ENCODE data around the gene FBXO46. TPM values are rescaled to one million over a fixed set of nuclear protein-coding genes. Genes with fewer than 3 reads are reported as not detected.

FBXO46 gene
- total and polyA plus RNA-seq, 10 of the 15 experiments (the other 5 are each of a cell fraction or from before 2014, with no cell fraction given) = 2.5 to 61.5 (median 13.7) TPM

- TF ChIP-seq POU2F2 (IDR thresholded peaks at IDR 0.05; ENCODE audit: borderline replicate concordance, low read depth, low read length) (no peak), SPI1 (IDR thresholded peaks at IDR 0.05; ENCODE audit: borderline replicate concordance, insufficient read depth, low read depth, low read length) (no peak), ELK1 (IDR thresholded peaks at IDR 0.05; ENCODE audit: low read depth, low read length) (no peak)
These were observed 32.4 kb upstream of the FBXO46 start (continued) for GRCh38 chr19:45762870-45763631.

- no peak for ATAC-seq
- intact Hi-C loops (cut with micrococcal nuclease; ENCODE audit: unreplicated experiment) = no loop called here
- Histone ChIP-seq H2AFZ (ENCODE audit: control insufficient read depth, low read depth, low read length) (no peak overlapping the region), H3K27ac (ENCODE audit: control insufficient read depth, insufficient read depth) (no peak overlapping the region), H3K9ac (ENCODE audit: control insufficient read depth, insufficient read depth, low read length) (no peak overlapping the region), H3K4me3 (no peak overlapping the region), H4K20me1 (ENCODE audit: control insufficient read depth, insufficient read depth) (no peaks in the 10 kb centered on the region), H3K36me3 (ENCODE audit: control insufficient read depth in 2 of 2, insufficient read depth in 2 of 2, low read length in 1 of 2) (no peaks in the 10 kb centered on the region), H3K27me3 (replicated peaks in 1 of 2; ENCODE audit: control insufficient read depth in 2 of 2, insufficient read depth in 2 of 2, low read length in 1 of 2) (no peaks in the 10 kb centered on the region), H3K4me1 (ENCODE audit: control insufficient read depth, insufficient read depth, low read length) (no peaks in the 10 kb centered on the region), H3K79me2 (ENCODE audit: control insufficient read depth, insufficient read depth, low read length) (no peaks in the 10 kb centered on the region), H3K4me2 (ENCODE audit: control insufficient read depth, insufficient read depth) (no peak overlapping the region), H3K9me3 (replicated peaks; ENCODE audit: control insufficient read depth, insufficient read depth, low read length) (no peaks in the 10 kb centered on the region)
- in situ Hi-C loops (cut with MboI) = no loop called here
- ChIA-PET POLR2A (interaction anchor here (0.6 kb wide), 1 partner anchor 18 kb away, joined by 4 read pairs; no protein-coding TSS in a partner anchor), CTCF (interaction anchor here (0.6 to 1.8 kb wide), 2 partner anchors 7 to 36 kb away, joined by 4 to 7 read pairs; partner anchors contain the start of gene SIX5), RAD21 (ENCODE audit: unreplicated experiment) (no interaction called here), SMC1A (ENCODE audit: uncharacterized antibody, unreplicated experiment) (no interaction called here)
- no peak for TF ChIP-seq POLR2AphosphoS2 (IDR thresholded peaks at IDR 0.05; ENCODE audit: low read depth, low read length)
- no peak for TF ChIP-seq ZBTB11 (CRISPR knock-in tag; IDR thresholded peaks at IDR 0.05)
- TF ChIP-seq YY1 (IDR thresholded peaks at IDR 0.05; ENCODE audit: low read depth, low read length) = no peak
- no peak for TF ChIP-seq BCL11A (IDR thresholded peaks at IDR 0.05; ENCODE audit: low read depth, low read length)
- no peak for TF ChIP-seq ZNF24 (IDR thresholded peaks at IDR 0.05)
- TF ChIP-seq HDGF (IDR thresholded peaks at IDR 0.05) = no peak
- TF ChIP-seq POLR2AphosphoS5 (IDR thresholded peaks at IDR 0.05; ENCODE audit: low read length) = no peak
- TF ChIP-seq EZH2 (IDR thresholded peaks at IDR 0.05; ENCODE audit: borderline replicate concordance, control insufficient read depth, low read depth, low read length) = no peak
- 73% methylated on average over 15 of the region's 17 CpGs for WGBS (ENCODE audit: insufficient coverage, insufficient replicate concordance, low lambda C conversion rate, missing lambda C conversion rate)
- BruUV-seq (replicated peaks) = no TSS peak
- FAIRE-seq = no peak
- DNase-seq (ENCODE audit: low read depth, low spot score) = no peak
These were observed 31.0 kb upstream of the FBXO46 start for GRCh38 chr19:45761714-45762113.
